Measurements from ENCODE around the gene CCL16.

Gene CCL16

GRCh38 chr17:35981246-35981645 lies at the start of gene CCL16:
CCL16 (minus strand) TSS chr17:35981497; CDS start chr17:35981420, 77 bp downstream.
- no peaks in the 10 kb centered on the region for H3K27me3 ChIP-seq (ENCODE audit: insufficient read depth, poor library complexity, severe bottlenecking)
- no peak within 1 kb of the TSS for H3K27ac ChIP-seq (ENCODE audit: poor library complexity, severe bottlenecking)
- H3K9me3 ChIP-seq (ENCODE audit: severe bottlenecking), result no peaks in the 10 kb centered on the region
- no peak for TF ChIP-seq CTCF (IDR thresholded peaks at IDR 0.05; ENCODE audit: poor library complexity, severe bottlenecking)
- H3K4me3 ChIP-seq (ENCODE audit: severe bottlenecking), result no peak within 1 kb of the TSS
- no peak for DNase-seq (ENCODE audit: low spot score)
- H3K4me1 ChIP-seq (ENCODE audit: insufficient read depth, poor library complexity, severe bottlenecking), result no peaks in the 10 kb centered on the region
- ATAC-seq (ENCODE audit: low read depth), result no peak
- H3K36me3 ChIP-seq (ENCODE audit: low read depth), result no peaks in the 10 kb centered on the region

- no peak for ATAC-seq (ENCODE audit: low read depth)
- TF ChIP-seq CTCF (IDR thresholded peaks at IDR 0.05; ENCODE audit: poor library complexity, severe bottlenecking), result no peak
- no peaks in the 10 kb centered on the region for H3K9me3 ChIP-seq (ENCODE audit: severe bottlenecking)
- H3K27ac ChIP-seq (ENCODE audit: poor library complexity, severe bottlenecking), result no peak overlapping the region
- DNase-seq (ENCODE audit: low spot score), result no peak
- H3K4me3 ChIP-seq (ENCODE audit: severe bottlenecking), result no peak overlapping the region
- H3K36me3 ChIP-seq (ENCODE audit: low read depth), result no peaks in the 10 kb centered on the region
- H3K27me3 ChIP-seq (ENCODE audit: insufficient read depth, poor library complexity, severe bottlenecking), result peaks cover 8% of the 10 kb centered on the region
- no peaks in the 10 kb centered on the region for H3K4me1 ChIP-seq (ENCODE audit: insufficient read depth, poor library complexity, severe bottlenecking)
Observed at GRCh38 chr17:36030956-36031355, 49.7 kb upstream of the CCL16 start.

GRCh38 chr17:36027761-36028160 lies 46.5 kb upstream of the CCL16 start:
- no peak overlapping the region for H3K27ac ChIP-seq (ENCODE audit: poor library complexity, severe bottlenecking)
- no peak overlapping the region for H3K4me3 ChIP-seq (ENCODE audit: severe bottlenecking)
- ATAC-seq (ENCODE audit: low read depth) (no peak), DNase-seq (ENCODE audit: low spot score) (no peak)
- peaks cover 12% of the 10 kb centered on the region for H3K27me3 ChIP-seq (ENCODE audit: insufficient read depth, poor library complexity, severe bottlenecking)
- H3K9me3 ChIP-seq (ENCODE audit: severe bottlenecking), result no peaks in the 10 kb centered on the region
- no peaks in the 10 kb centered on the region for H3K4me1 ChIP-seq (ENCODE audit: insufficient read depth, poor library complexity, severe bottlenecking)
- no peaks in the 10 kb centered on the region for H3K36me3 ChIP-seq (ENCODE audit: low read depth)
- TF ChIP-seq CTCF (IDR thresholded peaks at IDR 0.05; ENCODE audit: poor library complexity, severe bottlenecking), result no peak

- DNase-seq (ENCODE audit: low spot score) (no peak), ATAC-seq (ENCODE audit: low read depth) (no peak)
- no peaks in the 10 kb centered on the region for H3K4me1 ChIP-seq (ENCODE audit: insufficient read depth, poor library complexity, severe bottlenecking)
- TF ChIP-seq CTCF (IDR thresholded peaks at IDR 0.05; ENCODE audit: poor library complexity, severe bottlenecking), result no peak
- H3K4me3 ChIP-seq (ENCODE audit: severe bottlenecking), result no peak overlapping the region
- no peaks in the 10 kb centered on the region for H3K9me3 ChIP-seq (ENCODE audit: severe bottlenecking)
- H3K36me3 ChIP-seq (ENCODE audit: low read depth), result no peaks in the 10 kb centered on the region
- peaks cover 37% of the 10 kb centered on the region for H3K27me3 ChIP-seq (ENCODE audit: insufficient read depth, poor library complexity, severe bottlenecking)
- H3K27ac ChIP-seq (ENCODE audit: poor library complexity, severe bottlenecking), result no peak overlapping the region
Observed at GRCh38 chr17:36024106-36024869, 43.0 kb upstream of the CCL16 start.

GRCh38 chr17:36019423-36019822 lies 38.1 kb upstream of the CCL16 start:
- TF ChIP-seq CTCF (IDR thresholded peaks at IDR 0.05; ENCODE audit: poor library complexity, severe bottlenecking), result no peak
- ATAC-seq (ENCODE audit: low read depth) (no peak), DNase-seq (ENCODE audit: low spot score) (no peak)
- H3K36me3 ChIP-seq (ENCODE audit: low read depth), result no peaks in the 10 kb centered on the region
- H3K27me3 ChIP-seq (ENCODE audit: insufficient read depth, poor library complexity, severe bottlenecking), result peaks cover 40% of the 10 kb centered on the region
- H3K4me3 ChIP-seq (ENCODE audit: severe bottlenecking), result no peak overlapping the region
- no peaks in the 10 kb centered on the region for H3K9me3 ChIP-seq (ENCODE audit: severe bottlenecking)
- no peaks in the 10 kb centered on the region for H3K4me1 ChIP-seq (ENCODE audit: insufficient read depth, poor library complexity, severe bottlenecking)
- H3K27ac ChIP-seq (ENCODE audit: poor library complexity, severe bottlenecking), result no peak overlapping the region

Data from RWPE2 (cell line).